ENCODE data around the gene KRT17. TPM values are rescaled to one million over a fixed set of nuclear protein-coding genes. Genes with fewer than 3 reads are reported as not detected.
"Not testable (repeated sequence)": the region's sequence is repeated elsewhere in the genome, so short reads cannot be mapped to it uniquely, and the experiment has no call there.

KRT17 gene
- total RNA-seq, 1 experiment from 2014 or later = 472 TPM

DNA sequence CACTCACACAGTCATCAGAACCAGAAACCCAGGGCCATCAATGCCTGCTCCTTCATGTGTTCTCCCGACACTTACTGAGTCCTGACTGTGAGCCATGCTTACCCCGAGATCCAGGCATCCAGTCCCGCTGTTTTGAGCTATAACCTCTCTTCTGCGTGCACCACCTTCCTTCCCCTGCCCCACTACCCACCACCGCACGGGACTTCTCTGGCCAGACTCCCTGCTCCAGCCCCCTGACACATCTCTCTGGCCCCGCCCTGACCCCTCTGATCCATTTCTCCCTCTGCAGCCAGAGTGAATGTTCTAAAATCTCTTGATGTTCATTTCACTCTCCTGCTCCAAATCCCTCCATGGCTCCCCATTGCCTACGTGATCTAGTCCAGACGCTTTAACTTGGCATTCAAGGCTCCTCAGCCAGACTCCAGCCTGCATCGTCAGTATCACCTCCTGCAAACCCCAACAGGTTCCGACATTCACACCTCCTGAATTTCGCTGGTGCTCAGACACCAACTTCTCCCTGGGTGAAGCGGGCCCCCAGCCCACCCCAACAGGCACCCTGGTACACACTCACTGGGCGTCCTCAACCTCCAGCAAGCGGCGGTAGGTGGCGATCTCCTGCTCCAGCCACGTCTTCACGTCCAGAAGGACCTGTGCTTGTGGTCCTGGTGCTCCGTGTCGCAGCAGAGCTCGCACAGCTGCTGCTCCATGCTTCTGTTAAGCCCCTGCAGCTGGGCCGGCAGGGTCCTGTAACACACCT, 3.1 kb upstream of the KRT17 start:
- TF ChIP-seq, protein P1, sequence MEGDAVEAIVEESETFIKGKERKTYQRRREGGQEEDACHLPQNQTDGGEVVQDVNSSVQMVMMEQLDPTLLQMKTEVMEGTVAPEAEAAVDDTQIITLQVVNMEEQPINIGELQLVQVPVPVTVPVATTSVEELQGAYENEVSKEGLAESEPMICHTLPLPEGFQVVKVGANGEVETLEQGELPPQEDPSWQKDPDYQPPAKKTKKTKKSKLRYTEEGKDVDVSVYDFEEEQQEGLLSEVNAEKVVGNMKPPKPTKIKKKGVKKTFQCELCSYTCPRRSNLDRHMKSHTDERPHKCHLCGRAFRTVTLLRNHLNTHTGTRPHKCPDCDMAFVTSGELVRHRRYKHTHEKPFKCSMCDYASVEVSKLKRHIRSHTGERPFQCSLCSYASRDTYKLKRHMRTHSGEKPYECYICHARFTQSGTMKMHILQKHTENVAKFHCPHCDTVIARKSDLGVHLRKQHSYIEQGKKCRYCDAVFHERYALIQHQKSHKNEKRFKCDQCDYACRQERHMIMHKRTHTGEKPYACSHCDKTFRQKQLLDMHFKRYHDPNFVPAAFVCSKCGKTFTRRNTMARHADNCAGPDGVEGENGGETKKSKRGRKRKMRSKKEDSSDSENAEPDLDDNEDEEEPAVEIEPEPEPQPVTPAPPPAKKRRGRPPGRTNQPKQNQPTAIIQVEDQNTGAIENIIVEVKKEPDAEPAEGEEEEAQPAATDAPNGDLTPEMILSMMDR (IDR thresholded peaks at IDR 0.05; ENCODE audit: unreplicated experiment) = peak; percentile 18
- BruUV-seq (replicated peaks) = no TSS peak
- H3K27ac Mint-ChIP-seq (ENCODE audit: unreplicated experiment) = no peak overlapping the region
- no peaks in the 10 kb centered on the region for H3K27me3 Mint-ChIP-seq (ENCODE audit: unreplicated experiment)
- no peak for DNase-seq
- no peaks in the 10 kb centered on the region for H3K9me3 Mint-ChIP-seq (ENCODE audit: low read depth, unreplicated experiment)
- H3K4me1 Mint-ChIP-seq (ENCODE audit: low read depth, unreplicated experiment) = peaks cover 49% of the 10 kb centered on the region
- H3K4me3 Mint-ChIP-seq (ENCODE audit: low read depth, unreplicated experiment) = no peak overlapping the region
- CTCF ChIA-PET = interaction anchor here (0.6 to 1.1 kb wide), 2 partner anchors 12 to 35 kb away, joined by 3 read pairs; no protein-coding TSS in a partner anchor
- peaks cover 43% of the 10 kb centered on the region for H3K36me3 Mint-ChIP-seq (ENCODE audit: insufficient read depth, unreplicated experiment)
- intact Hi-C loops (cut with micrococcal nuclease; ENCODE audit: unreplicated experiment) = no loop called here

DNA sequence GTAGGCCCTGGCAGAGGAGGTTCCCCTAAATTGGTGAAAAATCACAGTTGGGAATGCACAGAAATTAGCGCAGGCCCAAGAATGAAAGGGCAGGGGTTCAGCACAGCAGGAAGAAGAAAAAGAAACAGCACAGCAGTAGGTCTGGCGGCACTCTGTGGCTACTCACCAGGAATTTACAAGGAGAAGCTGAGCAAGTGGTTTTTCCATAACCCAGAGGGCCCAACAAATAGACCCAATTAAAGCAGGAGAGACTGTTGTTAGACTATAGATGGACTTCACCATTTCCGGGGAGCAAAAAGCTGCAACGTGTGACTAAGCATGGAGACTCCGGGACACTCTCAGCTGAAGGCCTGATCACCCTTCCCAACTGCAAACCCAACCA, 2.5 kb upstream of the KRT17 start:
- intact Hi-C loops (cut with micrococcal nuclease; ENCODE audit: unreplicated experiment); H3K27ac Mint-ChIP-seq (ENCODE audit: unreplicated experiment): not testable (repeated sequence)
- CTCF ChIA-PET = interaction anchor here (1.1 kb wide), 1 partner anchor 36 kb away, joined by 3 read pairs; no protein-coding TSS in a partner anchor

GRCh38 chr17:41626028-41626913, 1.9 kb upstream of the KRT17 start:
- Mint-ChIP-seq H3K4me3 (ENCODE audit: low read depth, unreplicated experiment) (peak overlapping the region; percentile 4), H3K36me3 (ENCODE audit: insufficient read depth, unreplicated experiment) (peaks cover 55% of the 10 kb centered on the region), H3K4me1 (ENCODE audit: low read depth, unreplicated experiment) (peaks cover 59% of the 10 kb centered on the region), H3K27ac (ENCODE audit: unreplicated experiment) (peak overlapping the region; percentile 66)
- H3K9me3 Mint-ChIP-seq (ENCODE audit: low read depth, unreplicated experiment); intact Hi-C loops (cut with micrococcal nuclease; ENCODE audit: unreplicated experiment); H3K27me3 Mint-ChIP-seq (ENCODE audit: unreplicated experiment); DNase-seq: not testable (repeated sequence)
- CTCF ChIA-PET = interaction anchor here (1.0 to 2.3 kb wide), 5 partner anchors 20 to 78 kb away, joined by 3 to 14 read pairs (median 3); no protein-coding TSS in a partner anchor
- BruUV-seq (replicated peaks) = TSS peak; percentile 47
- TF ChIP-seq, protein P1 (IDR thresholded peaks at IDR 0.05; ENCODE audit: unreplicated experiment) = peak; percentile 32

More for the DNA sequence above, 2.5 kb upstream of the KRT17 start:
- not testable (repeated sequence) for H3K9me3 Mint-ChIP-seq (ENCODE audit: low read depth, unreplicated experiment); DNase-seq; BruUV-seq (replicated peaks); H3K27me3 Mint-ChIP-seq (ENCODE audit: unreplicated experiment); H3K4me3 Mint-ChIP-seq (ENCODE audit: low read depth, unreplicated experiment)
- peaks cover 48% of the 10 kb centered on the region for H3K36me3 Mint-ChIP-seq (ENCODE audit: insufficient read depth, unreplicated experiment)
- peaks cover 55% of the 10 kb centered on the region for H3K4me1 Mint-ChIP-seq (ENCODE audit: low read depth, unreplicated experiment)

GRCh38 chr17:41625602-41626001, 1.2 kb upstream of the KRT17 start:
- CTCF ChIA-PET = interaction anchor here (1.0 to 2.3 kb wide), 4 partner anchors 20 to 77 kb away, joined by 3 to 14 read pairs (median 3); no protein-coding TSS in a partner anchor
- no peaks in the 10 kb centered on the region for H3K27me3 Mint-ChIP-seq (ENCODE audit: unreplicated experiment)
- no TSS peak for BruUV-seq (replicated peaks)
- H3K4me1 Mint-ChIP-seq (ENCODE audit: low read depth, unreplicated experiment) = peaks cover 54% of the 10 kb centered on the region
- TF ChIP-seq, protein P1 (IDR thresholded peaks at IDR 0.05; ENCODE audit: unreplicated experiment) = no peak
- DNase-seq = peak; percentile 95
- H3K36me3 Mint-ChIP-seq (ENCODE audit: insufficient read depth, unreplicated experiment) = peaks cover 62% of the 10 kb centered on the region
- intact Hi-C loops (cut with micrococcal nuclease; ENCODE audit: unreplicated experiment) = no loop called here
- peak overlapping the region; percentile 66 for H3K27ac Mint-ChIP-seq (ENCODE audit: unreplicated experiment)
- no peaks in the 10 kb centered on the region for H3K9me3 Mint-ChIP-seq (ENCODE audit: low read depth, unreplicated experiment)
- H3K4me3 Mint-ChIP-seq (ENCODE audit: low read depth, unreplicated experiment) = peak overlapping the region; percentile 4

- intact Hi-C loops (cut with micrococcal nuclease; ENCODE audit: unreplicated experiment) = not testable (repeated sequence)
Measured at GRCh38 chr17:41623184-41623861, 1.1 kb downstream of the KRT17 start.

DNA sequence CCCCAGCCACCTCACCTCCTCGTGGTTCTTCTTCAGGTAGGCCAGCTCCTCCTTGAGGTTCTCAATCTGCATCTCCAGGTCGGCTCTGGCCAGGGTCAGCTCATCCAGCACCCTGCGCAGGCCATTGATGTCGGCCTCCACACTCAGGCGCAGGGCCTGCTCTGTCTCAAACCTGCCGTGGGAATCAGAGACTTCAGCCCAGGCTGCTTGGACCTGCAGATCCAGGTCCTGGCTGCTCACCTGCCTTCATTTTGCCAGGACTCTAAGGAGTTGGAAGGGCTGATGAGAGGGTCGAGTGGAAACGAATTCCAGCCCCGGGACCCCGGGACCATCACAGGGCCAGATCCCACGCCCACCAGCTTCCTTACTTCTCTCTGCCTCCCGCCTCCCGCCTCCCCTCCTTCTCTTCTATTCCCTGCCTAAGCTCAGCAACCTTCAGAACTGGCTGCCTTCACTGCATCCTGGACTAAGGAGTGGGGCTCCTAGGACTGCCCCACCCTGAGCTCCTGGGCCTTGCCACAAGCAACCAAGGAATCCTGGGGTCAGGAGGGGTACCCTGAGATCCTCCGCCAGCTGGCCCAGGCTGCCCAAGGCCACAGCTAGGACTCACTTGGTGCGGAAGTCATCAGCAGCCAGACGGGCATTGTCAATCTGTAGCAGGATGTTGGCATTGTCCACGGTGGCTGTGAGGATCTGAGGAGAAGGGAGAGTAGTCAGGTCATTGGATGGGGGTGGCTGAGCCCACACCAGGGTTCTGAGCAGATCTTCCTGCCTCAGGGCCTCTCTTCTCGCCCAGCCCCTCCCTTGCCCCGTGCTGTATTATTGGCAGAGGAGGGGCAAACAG, 1.8 kb downstream of the KRT17 start:
- DNase-seq; H3K9me3 Mint-ChIP-seq (ENCODE audit: low read depth, unreplicated experiment); H3K27me3 Mint-ChIP-seq (ENCODE audit: unreplicated experiment); BruUV-seq (replicated peaks); intact Hi-C loops (cut with micrococcal nuclease; ENCODE audit: unreplicated experiment): not testable (repeated sequence)
- Mint-ChIP-seq H3K36me3 (ENCODE audit: insufficient read depth, unreplicated experiment) (peaks cover 80% of the 10 kb centered on the region), H3K27ac (ENCODE audit: unreplicated experiment) (peak overlapping the region; percentile 34), H3K4me3 (ENCODE audit: low read depth, unreplicated experiment) (peak overlapping the region; percentile 66), H3K4me1 (ENCODE audit: low read depth, unreplicated experiment) (peaks cover 61% of the 10 kb centered on the region)
- CTCF ChIA-PET = interaction anchor here (0.6 to 2.8 kb wide), 8 partner anchors 9 to 1684 kb away, joined by 3 to 12 read pairs (median 4); partner anchors contain the start of gene KRT16

More at GRCh38 chr17:41623184-41623861, 1.1 kb downstream of the KRT17 start:
- CTCF ChIA-PET = interaction anchor here (0.6 to 2.8 kb wide), 7 partner anchors 8 to 1685 kb away, joined by 3 to 23 read pairs (median 4); no protein-coding TSS in a partner anchor
- H3K9me3 Mint-ChIP-seq (ENCODE audit: low read depth, unreplicated experiment); H3K27me3 Mint-ChIP-seq (ENCODE audit: unreplicated experiment); BruUV-seq (replicated peaks): not testable (repeated sequence)
- H3K4me1 Mint-ChIP-seq (ENCODE audit: low read depth, unreplicated experiment) = peaks cover 64% of the 10 kb centered on the region
- peak; percentile 54 for DNase-seq
- peaks cover 84% of the 10 kb centered on the region for H3K36me3 Mint-ChIP-seq (ENCODE audit: insufficient read depth, unreplicated experiment)
- peak overlapping the region; percentile 66 for H3K4me3 Mint-ChIP-seq (ENCODE audit: low read depth, unreplicated experiment)
- H3K27ac Mint-ChIP-seq (ENCODE audit: unreplicated experiment) = peak overlapping the region; percentile 85
